H9 (cell line): ENCODE measurements around the gene TEX19. TPM values are rescaled to one million over a fixed set of nuclear protein-coding genes. Genes with fewer than 3 reads are reported as not detected.

Experiments used
- DNase-seq: peaks from one replicate; pipeline ENCODE4 v3.0.0-alpha.2; 2017
- H2AFZ ChIP-seq: one replicate; pipeline ENCODE4 v1.6.1; 2013; ENCODE audit warnings: mild to moderate bottlenecking, low read length, control low read depth, moderate library complexity
- H2AK5ac ChIP-seq: 2 replicates; pipeline ENCODE4 v1.6.1; 2013; ENCODE audit warnings: low read length, control low read depth, mixed read lengths; ENCODE audit not compliant: insufficient read length
- H2BK120ac ChIP-seq: one replicate; pipeline ENCODE4 v1.6.1; 2013; ENCODE audit warnings: low read depth, mild to moderate bottlenecking, low read length, control low read depth, inconsistent platforms; ENCODE audit not compliant: poor library complexity, severe bottlenecking
- H2BK12ac ChIP-seq: 2 replicates; pipeline ENCODE4 v1.6.1; 2013; ENCODE audit warnings: low read length, control low read depth, mixed read lengths, low read depth; ENCODE audit not compliant: insufficient read length
- H2BK15ac ChIP-seq: 2 replicates; pipeline ENCODE4 v1.6.1; 2013; ENCODE audit warnings: low read depth, low read length, control low read depth
- H2BK20ac ChIP-seq: one replicate; pipeline ENCODE4 v1.6.1; 2013; ENCODE audit warnings: low read depth, mild to moderate bottlenecking, low read length, control low read depth, inconsistent platforms; ENCODE audit not compliant: poor library complexity, severe bottlenecking
- H2BK5ac ChIP-seq: 2 replicates; pipeline ENCODE4 v1.6.1; 2013; ENCODE audit warnings: low read length, control low read depth, mixed read lengths; ENCODE audit not compliant: insufficient read length
- H3K14ac ChIP-seq: 2 replicates; pipeline ENCODE4 v1.6.1; 2013; ENCODE audit warnings: low read length, control low read depth; ENCODE audit not compliant: insufficient read depth
- H3K18ac ChIP-seq: 2 replicates; pipeline ENCODE4 v1.6.1; 2013; ENCODE audit warnings: low read depth, mild to moderate bottlenecking, mixed read lengths, low read length, control low read depth; ENCODE audit not compliant: insufficient read length
- H3K23ac ChIP-seq: 2 replicates; pipeline ENCODE4 v1.6.1; 2013; ENCODE audit warnings: low read length, control low read depth, mixed read lengths, low read depth; ENCODE audit not compliant: insufficient read length
- H3K23me2 ChIP-seq: 2 replicates; pipeline ENCODE4 v1.6.1; 2013; ENCODE audit warnings: low read depth, mild to moderate bottlenecking, mixed read lengths, low read length, control low read depth; ENCODE audit not compliant: insufficient read length, poor library complexity, severe bottlenecking
- H3K27ac ChIP-seq: 2 replicates; pipeline ENCODE4 v1.5.1; 2013; ENCODE audit warnings: low read length, control low read depth, mixed read lengths, low read depth; ENCODE audit not compliant: insufficient read length
- H3K27me3 ChIP-seq: 2 replicates; pipeline ENCODE4 v1.6.1; 2013; ENCODE audit warnings: low read length, control low read depth, inconsistent platforms; ENCODE audit not compliant: insufficient read depth
- H3K4ac ChIP-seq: 2 replicates; pipeline ENCODE4 v1.6.1; 2013; ENCODE audit warnings: low read depth, mild to moderate bottlenecking, control low read depth, inconsistent platforms, low read length, moderate library complexity
- H3K4me1 ChIP-seq: 2 replicates; pipeline ENCODE4 v1.6.1; 2013; ENCODE audit warnings: low read length, control low read depth, inconsistent platforms; ENCODE audit not compliant: insufficient read depth
- H3K4me2 ChIP-seq: 2 replicates; pipeline ENCODE4 v1.6.1; 2013; ENCODE audit warnings: low read length, control low read depth, mixed read lengths; ENCODE audit not compliant: insufficient read length, insufficient read depth
- H3K56ac ChIP-seq: 2 replicates; pipeline ENCODE4 v1.6.1; 2013; ENCODE audit warnings: low read depth, mild to moderate bottlenecking, mixed read lengths, low read length, control low read depth; ENCODE audit not compliant: insufficient read length
- H3K79me1 ChIP-seq: 2 replicates; pipeline ENCODE4 v1.6.1; 2013; ENCODE audit warnings: low read depth, mild to moderate bottlenecking, moderate library complexity, low read length, control low read depth, inconsistent platforms; ENCODE audit not compliant: insufficient read depth, poor library complexity, severe bottlenecking
- H3K79me2 ChIP-seq: 2 replicates; pipeline ENCODE4 v1.6.1; 2013; ENCODE audit warnings: low read length, control low read depth, inconsistent platforms; ENCODE audit not compliant: insufficient read depth
- H3K9ac ChIP-seq: 2 replicates; pipeline ENCODE4 v1.6.1; 2013; ENCODE audit warnings: low read length, control low read depth, mixed read lengths; ENCODE audit not compliant: insufficient read length; ENCODE audit errors: extremely low read depth
- H3K9me3 ChIP-seq: one replicate; pipeline ENCODE4 v1.6.1; 2013; ENCODE audit warnings: low read depth, low read length, inconsistent platforms; ENCODE audit not compliant: control insufficient read depth
- H3T11ph ChIP-seq: one replicate; pipeline ENCODE4 v1.6.1; 2013; ENCODE audit warnings: mild to moderate bottlenecking, low read length, control low read depth, inconsistent platforms
- H4K20me1 ChIP-seq: one replicate; pipeline ENCODE4 v1.6.1; 2013; ENCODE audit not compliant: control insufficient read depth, insufficient read length, insufficient read depth
- H4K5ac ChIP-seq: 2 replicates; pipeline ENCODE4 v1.6.1; 2013; ENCODE audit warnings: low read depth, mild to moderate bottlenecking, mixed read lengths, low read length, control low read depth; ENCODE audit not compliant: insufficient read length
- H4K8ac ChIP-seq: replicated peaks from 2 replicates; pipeline ENCODE4 v1.6.1; 2013; ENCODE audit warnings: low read length, control low read depth, mixed read lengths, low read depth; ENCODE audit not compliant: insufficient read length
- H4K91ac ChIP-seq: 2 replicates; pipeline ENCODE4 v1.6.1; 2013; ENCODE audit warnings: low read depth, mild to moderate bottlenecking, moderate library complexity, mixed read lengths, low read length, control low read depth; ENCODE audit not compliant: insufficient read length
- H3K27ac Mint-ChIP-seq, 3 experiments: 2 replicates in 2 of 3; 3 replicates in 1 of 3; pipeline ENCODE4 v1.8.0; 2020 to 2021; ENCODE audit warnings: mixed read lengths in 3 of 3, mild to moderate bottlenecking in 1 of 3, moderate library complexity in 1 of 3
- H3K27me3 Mint-ChIP-seq: 2 replicates; pipeline ENCODE4 v1.8.0; 2021; ENCODE audit warnings: low read depth, mild to moderate bottlenecking, moderate library complexity, mixed read lengths
- H3K36me3 Mint-ChIP-seq, 3 experiments: 2 replicates in 2 of 3; 3 replicates in 1 of 3; pipeline ENCODE4 v1.8.0; 2020 to 2021; ENCODE audit warnings: low read depth in 3 of 3, mixed read lengths in 3 of 3; ENCODE audit not compliant: insufficient read depth in 1 of 3
- H3K4me1 Mint-ChIP-seq, 2 experiments: 2 replicates each; pipeline ENCODE4 v1.8.0; 2020; ENCODE audit warnings: mixed read lengths in 2 of 2
- H3K4me3 Mint-ChIP-seq, 2 experiments: 2 replicates in 1 of 2; 3 replicates in 1 of 2; pipeline ENCODE4 v1.8.0; 2020 to 2021; ENCODE audit warnings: mild to moderate bottlenecking in 2 of 2, mixed read lengths in 2 of 2, moderate library complexity in 1 of 2
- H3K9me3 Mint-ChIP-seq, 2 experiments: 2 replicates in 1 of 2; 3 replicates in 1 of 2; pipeline ENCODE4 v1.8.0; 2020; ENCODE audit warnings: mild to moderate bottlenecking in 2 of 2, mixed read lengths in 2 of 2, moderate library complexity in 1 of 2
- WGBS: extraction: QIAGEN DNeasy Blood & Tissue Kit; methylation state at CpG from one replicate; pipeline ENCODE4 v1.1.7; 2013; ENCODE audit warnings: missing lambda C conversion rate, low lambda C conversion rate, mixed read lengths; ENCODE audit not compliant: insufficient read length; ENCODE audit errors: extremely low coverage; 5-methylcytosine and 5-hydroxymethylcytosine counted together
- total RNA-seq: library from RNA; stranded (reverse); gene quantifications from 2 replicates; pipeline ENCODE4 v1.2.1, GENCODE V29; 2021
- TF ChIP-seq, protein P1 (sequence below): fragments of 200-600 bp; sonication (generic); conservative IDR thresholded peaks from 3 replicates; pipeline ENCODE4 v1.8.0; 2021; ENCODE audit warnings: antibody characterized with exemption, mild to moderate bottlenecking

TEX19 gene
- total RNA-seq, 1 experiment from 2014 or later, result 1.4 TPM

- Histone ChIP-seq H3K79me2 (no peaks in the 10 kb centered on the region), H3K27me3 (no peaks in the 10 kb centered on the region), H3K79me1 (no peaks in the 10 kb centered on the region), H2BK5ac (no peak within 1 kb of the TSS), H4K20me1 (peaks cover 6% of the 10 kb centered on the region), H3K4me2 (no peak within 1 kb of the TSS), H3K23ac (no peak within 1 kb of the TSS), H3K56ac (no peak within 1 kb of the TSS), H3K18ac (no peak within 1 kb of the TSS), H3K4me1 (no peaks in the 10 kb centered on the region), H2BK15ac (no peak within 1 kb of the TSS), H2AFZ (no peak within 1 kb of the TSS), H3T11ph (no peak within 1 kb of the TSS), H3K4ac (no peak within 1 kb of the TSS), H4K8ac (no peak within 1 kb of the TSS), H3K14ac (no peak within 1 kb of the TSS; the same call in 1 of the 2 replicates), H2BK12ac (no peak within 1 kb of the TSS), H3K23me2 (peaks cover 3% of the 10 kb centered on the region), H3K27ac (no peak within 1 kb of the TSS), H2BK120ac (no peak within 1 kb of the TSS), H4K91ac (no peak within 1 kb of the TSS), H4K5ac (no peak within 1 kb of the TSS), H3K9me3 (no peaks in the 10 kb centered on the region), H2BK20ac (no peak within 1 kb of the TSS), H3K9ac (no peak within 1 kb of the TSS), H2AK5ac (no peak within 1 kb of the TSS)
- peaks cover 5 to 15% of the 10 kb centered on the region in 2 experiments for H3K4me1 Mint-ChIP-seq
- no CpG with 5 or more reads among the region's 26 CpGs for WGBS
- no peaks in the 10 kb centered on the region for H3K36me3 Mint-ChIP-seq
- DNase-seq, result no peak
- H3K9me3 Mint-ChIP-seq, result no peaks in the 10 kb centered on the region
- TF ChIP-seq, protein P1, sequence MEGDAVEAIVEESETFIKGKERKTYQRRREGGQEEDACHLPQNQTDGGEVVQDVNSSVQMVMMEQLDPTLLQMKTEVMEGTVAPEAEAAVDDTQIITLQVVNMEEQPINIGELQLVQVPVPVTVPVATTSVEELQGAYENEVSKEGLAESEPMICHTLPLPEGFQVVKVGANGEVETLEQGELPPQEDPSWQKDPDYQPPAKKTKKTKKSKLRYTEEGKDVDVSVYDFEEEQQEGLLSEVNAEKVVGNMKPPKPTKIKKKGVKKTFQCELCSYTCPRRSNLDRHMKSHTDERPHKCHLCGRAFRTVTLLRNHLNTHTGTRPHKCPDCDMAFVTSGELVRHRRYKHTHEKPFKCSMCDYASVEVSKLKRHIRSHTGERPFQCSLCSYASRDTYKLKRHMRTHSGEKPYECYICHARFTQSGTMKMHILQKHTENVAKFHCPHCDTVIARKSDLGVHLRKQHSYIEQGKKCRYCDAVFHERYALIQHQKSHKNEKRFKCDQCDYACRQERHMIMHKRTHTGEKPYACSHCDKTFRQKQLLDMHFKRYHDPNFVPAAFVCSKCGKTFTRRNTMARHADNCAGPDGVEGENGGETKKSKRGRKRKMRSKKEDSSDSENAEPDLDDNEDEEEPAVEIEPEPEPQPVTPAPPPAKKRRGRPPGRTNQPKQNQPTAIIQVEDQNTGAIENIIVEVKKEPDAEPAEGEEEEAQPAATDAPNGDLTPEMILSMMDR, result no peak
- H3K27me3 Mint-ChIP-seq, result peaks cover 23% of the 10 kb centered on the region
- no peak within 1 kb of the TSS for H3K27ac Mint-ChIP-seq
- H3K4me3 Mint-ChIP-seq, result peak within 1 kb of the TSS in 1 of 2 experiments; percentile 26; a peak in 1 of 5 replicates
These were observed 41.5 kb upstream of the TEX19 start, which contains the start of gene CD7 for GRCh38 chr17:82317394-82318168. CD7 (minus strand) TSS chr17:82317608; CDS start chr17:82317495, 113 bp downstream.
